HG02870 (cell line): Measurements from ENCODE around the gene MAPK14.
"Not testable (repeated sequence)": the region's sequence is repeated elsewhere in the genome, so short reads cannot be mapped to it uniquely, and the experiment has no call there.

Experiments
- ATAC-seq: cut with Tn5 transposase; IDR thresholded peaks from one replicate; pipeline ENCODE4 v1.9.1; 2021; ENCODE audit warnings: mild to moderate bottlenecking, moderate library complexity; ENCODE audit not compliant: unreplicated experiment

Gene MAPK14

GRCh38 chr6:36027501-36028087 is at the start of gene MAPK14:
Gene MAPK14 (plus strand): TSS chr6:36027808. CDS start chr6:36028158, 350 bp downstream.
- ATAC-seq: peak; percentile 83

GRCh38 chr6:35980126-35980525 is 47.5 kb upstream of the MAPK14 start:
- ATAC-seq: not testable (repeated sequence)

GRCh38 chr6:35980991-35981645 is 46.5 kb upstream of the MAPK14 start:
- no peak for ATAC-seq

- ATAC-seq: no peak
These were observed 42.9 kb upstream of the MAPK14 start for GRCh38 chr6:35984701-35985100.

GRCh38 chr6:35988047-35988446 is 39.6 kb upstream of the MAPK14 start:
- not testable (repeated sequence) for ATAC-seq

GRCh38 chr6:35993150-35993549 is 34.5 kb upstream of the MAPK14 start:
- no peak for ATAC-seq

- ATAC-seq: no peak
These were observed 27.2 kb upstream of the MAPK14 start for GRCh38 chr6:36000451-36000850.

GRCh38 chr6:36015666-36016065 is 11.9 kb upstream of the MAPK14 start:
- ATAC-seq: no peak

GRCh38 chr6:36018339-36018738 is 9.3 kb upstream of the MAPK14 start:
- ATAC-seq: no peak

GRCh38 chr6:36019167-36019566 is 8.4 kb upstream of the MAPK14 start:
- no peak for ATAC-seq

GRCh38 chr6:36020154-36020553 is 7.5 kb upstream of the MAPK14 start:
- no peak for ATAC-seq

GRCh38 chr6:36023996-36024795 is 3.4 kb upstream of the MAPK14 start, which contains the start of gene SLC26A8:
Gene SLC26A8 (minus strand): TSS chr6:36024641. CDS start chr6:36019707, 4,934 bp downstream.
- no peak for ATAC-seq

GRCh38 chr6:36025260-36025931 is 2.2 kb upstream of the MAPK14 start:
- ATAC-seq: no peak

GRCh38 chr6:36025932-36026327 is 1.7 kb upstream of the MAPK14 start:
- ATAC-seq: no peak

GRCh38 chr6:36028088-36028876 is 674 bp downstream of the MAPK14 start:
- ATAC-seq: peak; percentile 12

- ATAC-seq: no peak
These were observed 1.3 kb downstream of the MAPK14 start for GRCh38 chr6:36028877-36029324.

- no peak for ATAC-seq
These were observed 1.9 kb downstream of the MAPK14 start for GRCh38 chr6:36029464-36029863.

GRCh38 chr6:36032261-36032660 is 4.7 kb downstream of the MAPK14 start:
- ATAC-seq: no peak

GRCh38 chr6:36033144-36033543 is 5.5 kb downstream of the MAPK14 start:
- ATAC-seq: not testable (repeated sequence)

- no peak for ATAC-seq
These were observed 6.3 kb downstream of the MAPK14 start for GRCh38 chr6:36033935-36034334.
